GM19467 (cell line): ENCODE results near the gene SRRM2.

Source experiments
- ATAC-seq: cut with Tn5 transposase; IDR thresholded peaks from one replicate; pipeline ENCODE4 v1.9.1; 2021; ENCODE audit warnings: mild to moderate bottlenecking, moderate library complexity; ENCODE audit not compliant: unreplicated experiment

The SRRM2 gene

GRCh38 chr16:2791174-2791573, 38.7 kb downstream of the SRRM2 start:
- ATAC-seq: no peak

GRCh38 chr16:2792940-2793339, 40.5 kb downstream of the SRRM2 start:
- ATAC-seq: no peak

GRCh38 chr16:2795395-2796143, 43.1 kb downstream of the SRRM2 start:
- no peak for ATAC-seq

GRCh38 chr16:2798723-2799204, 46.3 kb downstream of the SRRM2 start:
- ATAC-seq: no peak

GRCh38 chr16:2799205-2799858, 46.9 kb downstream of the SRRM2 start:
- ATAC-seq: no peak

- ATAC-seq: no peak
These were observed 47.4 kb downstream of the SRRM2 start for GRCh38 chr16:2799859-2800226.

GRCh38 chr16:2803545-2804195, 51.2 kb downstream of the SRRM2 start:
- no peak for ATAC-seq

- ATAC-seq: no peak
These were observed 52.3 kb downstream of the SRRM2 start for GRCh38 chr16:2804728-2805127.

GRCh38 chr16:2806286-2806685, 53.8 kb downstream of the SRRM2 start:
- ATAC-seq: no peak

- no peak for ATAC-seq
These were observed 55.7 kb downstream of the SRRM2 start for GRCh38 chr16:2808181-2808580.

GRCh38 chr16:2809149-2809760, 56.8 kb downstream of the SRRM2 start:
- no peak for ATAC-seq

- ATAC-seq: no peak
These were observed 58.2 kb downstream of the SRRM2 start for GRCh38 chr16:2810651-2811050.

- ATAC-seq: no peak
These were observed 59.4 kb downstream of the SRRM2 start for GRCh38 chr16:2811703-2812471.

- ATAC-seq: no peak
These were observed 61.4 kb downstream of the SRRM2 start for GRCh38 chr16:2813771-2814221.

- no peak for ATAC-seq
These were observed 62.3 kb downstream of the SRRM2 start for GRCh38 chr16:2814551-2815298.

- no peak for ATAC-seq
These were observed 62.9 kb downstream of the SRRM2 start for GRCh38 chr16:2815299-2815771.

- no peak for ATAC-seq
These were observed 64.4 kb downstream of the SRRM2 start, which contains the start of gene PRSS21 for GRCh38 chr16:2816751-2817339. TSS of gene PRSS21 (plus strand) at chr16:2817237. CDS start at chr16:2817269, 32 bp downstream.

GRCh38 chr16:2817340-2818271, 65.2 kb downstream of the SRRM2 start:
- no peak for ATAC-seq
